ENCODE data around the gene NCKAP5.

DNA sequence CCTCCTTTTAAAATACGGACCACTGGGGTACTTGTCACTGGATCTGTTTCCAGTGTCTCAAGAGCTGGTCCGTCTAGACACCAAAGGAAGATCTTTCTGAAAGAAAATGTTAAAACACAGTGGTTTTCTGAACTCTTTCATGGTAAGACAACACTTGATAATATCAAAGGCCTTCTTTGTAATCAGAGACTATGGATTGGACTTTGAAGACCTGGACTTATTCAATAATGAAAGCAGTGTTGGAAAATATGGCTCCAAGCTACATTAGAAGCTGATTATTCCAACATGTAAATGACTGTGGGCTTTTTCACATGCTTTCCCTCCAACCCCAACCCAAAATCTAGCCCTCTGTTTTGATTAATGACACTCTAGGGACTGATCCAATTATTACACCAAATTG, 568.8 kb downstream of the NCKAP5 start:
- TF ChIP-seq, protein P1, sequence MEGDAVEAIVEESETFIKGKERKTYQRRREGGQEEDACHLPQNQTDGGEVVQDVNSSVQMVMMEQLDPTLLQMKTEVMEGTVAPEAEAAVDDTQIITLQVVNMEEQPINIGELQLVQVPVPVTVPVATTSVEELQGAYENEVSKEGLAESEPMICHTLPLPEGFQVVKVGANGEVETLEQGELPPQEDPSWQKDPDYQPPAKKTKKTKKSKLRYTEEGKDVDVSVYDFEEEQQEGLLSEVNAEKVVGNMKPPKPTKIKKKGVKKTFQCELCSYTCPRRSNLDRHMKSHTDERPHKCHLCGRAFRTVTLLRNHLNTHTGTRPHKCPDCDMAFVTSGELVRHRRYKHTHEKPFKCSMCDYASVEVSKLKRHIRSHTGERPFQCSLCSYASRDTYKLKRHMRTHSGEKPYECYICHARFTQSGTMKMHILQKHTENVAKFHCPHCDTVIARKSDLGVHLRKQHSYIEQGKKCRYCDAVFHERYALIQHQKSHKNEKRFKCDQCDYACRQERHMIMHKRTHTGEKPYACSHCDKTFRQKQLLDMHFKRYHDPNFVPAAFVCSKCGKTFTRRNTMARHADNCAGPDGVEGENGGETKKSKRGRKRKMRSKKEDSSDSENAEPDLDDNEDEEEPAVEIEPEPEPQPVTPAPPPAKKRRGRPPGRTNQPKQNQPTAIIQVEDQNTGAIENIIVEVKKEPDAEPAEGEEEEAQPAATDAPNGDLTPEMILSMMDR (IDR thresholded peaks at IDR 0.05) = no peak
- TF ChIP-seq EP300 (IDR thresholded peaks at IDR 0.05) (no peak), FOXS1 (CRISPR knock-in tag; IDR thresholded peaks at IDR 0.05) (no peak), SMC3 (IDR thresholded peaks at IDR 0.05) (no peak), POLR2A (IDR thresholded peaks at IDR 0.05; ENCODE audit: low read length) (no peak)
- TF ChIP-seq, protein P2, sequence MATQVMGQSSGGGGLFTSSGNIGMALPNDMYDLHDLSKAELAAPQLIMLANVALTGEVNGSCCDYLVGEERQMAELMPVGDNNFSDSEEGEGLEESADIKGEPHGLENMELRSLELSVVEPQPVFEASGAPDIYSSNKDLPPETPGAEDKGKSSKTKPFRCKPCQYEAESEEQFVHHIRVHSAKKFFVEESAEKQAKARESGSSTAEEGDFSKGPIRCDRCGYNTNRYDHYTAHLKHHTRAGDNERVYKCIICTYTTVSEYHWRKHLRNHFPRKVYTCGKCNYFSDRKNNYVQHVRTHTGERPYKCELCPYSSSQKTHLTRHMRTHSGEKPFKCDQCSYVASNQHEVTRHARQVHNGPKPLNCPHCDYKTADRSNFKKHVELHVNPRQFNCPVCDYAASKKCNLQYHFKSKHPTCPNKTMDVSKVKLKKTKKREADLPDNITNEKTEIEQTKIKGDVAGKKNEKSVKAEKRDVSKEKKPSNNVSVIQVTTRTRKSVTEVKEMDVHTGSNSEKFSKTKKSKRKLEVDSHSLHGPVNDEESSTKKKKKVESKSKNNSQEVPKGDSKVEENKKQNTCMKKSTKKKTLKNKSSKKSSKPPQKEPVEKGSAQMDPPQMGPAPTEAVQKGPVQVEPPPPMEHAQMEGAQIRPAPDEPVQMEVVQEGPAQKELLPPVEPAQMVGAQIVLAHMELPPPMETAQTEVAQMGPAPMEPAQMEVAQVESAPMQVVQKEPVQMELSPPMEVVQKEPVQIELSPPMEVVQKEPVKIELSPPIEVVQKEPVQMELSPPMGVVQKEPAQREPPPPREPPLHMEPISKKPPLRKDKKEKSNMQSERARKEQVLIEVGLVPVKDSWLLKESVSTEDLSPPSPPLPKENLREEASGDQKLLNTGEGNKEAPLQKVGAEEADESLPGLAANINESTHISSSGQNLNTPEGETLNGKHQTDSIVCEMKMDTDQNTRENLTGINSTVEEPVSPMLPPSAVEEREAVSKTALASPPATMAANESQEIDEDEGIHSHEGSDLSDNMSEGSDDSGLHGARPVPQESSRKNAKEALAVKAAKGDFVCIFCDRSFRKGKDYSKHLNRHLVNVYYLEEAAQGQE (IDR thresholded peaks at IDR 0.05) = no peak

All from A549 (cell line).